Measurements from ENCODE around the gene GP5.
A peak's percentile ranks its signal among the peaks of the same experiment; 100 is the strongest.

Gene GP5

GRCh38 chr3:194397757-194398312, 1.2 kb downstream of the GP5 start:
- DNase-seq (ENCODE audit: low spot score) (no peak), FAIRE-seq (no peak)

GRCh38 chr3:194396859-194397756, 2.0 kb downstream of the GP5 start:
- FAIRE-seq, result no peak

DNA sequence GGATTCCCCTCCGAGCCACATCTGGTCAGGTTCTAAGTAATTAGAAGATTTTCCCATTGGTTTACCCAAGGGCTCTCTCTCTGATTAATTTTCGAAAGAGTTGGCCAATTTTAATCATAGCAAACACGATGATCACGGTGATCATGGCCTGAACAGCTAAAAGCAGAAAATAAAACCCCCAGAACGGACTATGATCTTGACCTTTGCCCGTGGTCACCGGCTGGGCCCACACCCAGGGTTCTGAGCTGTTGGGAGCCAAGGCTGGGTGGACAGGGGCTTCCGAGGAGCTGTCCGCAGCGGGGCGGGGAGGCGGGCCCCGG, 2.6 kb downstream of the GP5 start:
- FAIRE-seq (no peak), DNase-seq (ENCODE audit: low spot score) (no peak)

More at GRCh38 chr3:194396859-194397756, 2.0 kb downstream of the GP5 start:
- DNase-seq (ENCODE audit: low spot score), result no peak

DNA sequence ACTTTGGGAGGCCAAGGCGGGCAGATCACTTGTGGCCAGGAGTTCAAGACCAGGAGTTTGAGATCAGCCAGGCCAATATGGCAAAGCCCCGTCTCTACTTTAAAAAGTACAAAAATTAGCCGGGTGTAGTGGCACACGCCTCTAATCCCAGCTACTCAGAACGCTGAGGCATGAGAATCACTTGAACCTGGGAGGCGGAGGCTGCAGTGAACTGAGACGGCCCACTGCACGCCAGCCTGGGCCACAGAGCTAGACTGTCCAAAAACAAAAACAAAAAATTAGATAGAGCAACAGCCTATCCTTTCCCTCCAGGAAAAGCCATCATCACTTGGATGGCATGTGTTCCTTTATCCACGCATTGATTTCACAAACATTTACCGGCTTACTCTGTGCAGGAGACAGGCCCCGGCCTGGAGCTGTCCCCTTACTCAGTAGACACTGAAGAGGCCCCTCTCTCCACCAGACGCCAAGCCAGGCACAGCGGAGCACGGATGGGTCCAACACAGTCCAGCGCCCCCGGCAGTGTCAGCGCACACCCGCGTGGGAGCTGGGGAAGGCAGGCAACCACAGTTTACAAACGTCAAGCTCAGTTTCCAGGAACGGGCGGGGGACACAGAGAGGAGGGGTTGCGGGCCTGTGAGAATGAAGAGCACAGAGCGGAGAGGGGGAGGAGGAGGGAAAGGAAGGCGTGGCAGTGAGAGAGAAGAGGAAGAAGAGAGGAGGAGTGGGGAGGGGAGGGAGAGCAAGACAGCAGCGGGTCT, 3.1 kb downstream of the GP5 start:
- no peak for DNase-seq (ENCODE audit: low spot score)
- no peak for FAIRE-seq

GRCh38 chr3:194395212-194395611, 3.9 kb downstream of the GP5 start:
- no peak for DNase-seq (ENCODE audit: low spot score)
- no peak for FAIRE-seq

DNA sequence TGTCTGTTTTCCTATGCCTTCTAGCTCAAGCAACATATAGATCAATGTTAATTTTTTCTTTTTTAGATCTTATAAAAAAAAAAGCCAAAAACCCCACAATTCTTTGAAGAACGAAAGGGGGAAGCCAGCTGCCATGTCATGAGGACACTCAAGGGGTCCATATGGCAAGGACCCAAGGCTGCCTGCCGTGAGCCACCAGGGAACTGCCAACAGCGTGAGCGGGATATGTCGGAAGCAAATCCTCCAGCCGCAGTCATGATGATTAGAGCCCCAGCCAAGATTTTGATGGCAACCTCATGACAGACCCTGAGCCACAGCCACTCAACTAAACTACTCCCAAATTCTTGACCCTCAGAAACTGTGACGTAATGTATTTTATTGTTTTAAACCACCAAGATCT, 6.5 kb downstream of the GP5 start:
- no peak for FAIRE-seq
- no peak for DNase-seq (ENCODE audit: low spot score)

- DNase-seq (ENCODE audit: low spot score) (no peak), FAIRE-seq (no peak)
Observed at GRCh38 chr3:194390835-194391234, 8.2 kb downstream of the GP5 start.

- FAIRE-seq, result no peak
- no peak for DNase-seq (ENCODE audit: low spot score)
Observed at GRCh38 chr3:194389269-194389668, 9.8 kb downstream of the GP5 start.

GRCh38 chr3:194387926-194388418, 11.1 kb downstream of the GP5 start:
- no peak for DNase-seq (ENCODE audit: low spot score)
- no peak for FAIRE-seq

- DNase-seq (ENCODE audit: low spot score), result no peak
Observed at GRCh38 chr3:194387276-194387675, 11.8 kb downstream of the GP5 start.

GRCh38 chr3:194386648-194387047, 12.4 kb downstream of the GP5 start:
- FAIRE-seq (no peak), DNase-seq (ENCODE audit: low spot score) (no peak)

More at GRCh38 chr3:194387276-194387675, 11.8 kb downstream of the GP5 start:
- no peak for FAIRE-seq

GRCh38 chr3:194386066-194386465, 13.0 kb downstream of the GP5 start:
- FAIRE-seq (no peak), DNase-seq (ENCODE audit: low spot score) (no peak)

DNA sequence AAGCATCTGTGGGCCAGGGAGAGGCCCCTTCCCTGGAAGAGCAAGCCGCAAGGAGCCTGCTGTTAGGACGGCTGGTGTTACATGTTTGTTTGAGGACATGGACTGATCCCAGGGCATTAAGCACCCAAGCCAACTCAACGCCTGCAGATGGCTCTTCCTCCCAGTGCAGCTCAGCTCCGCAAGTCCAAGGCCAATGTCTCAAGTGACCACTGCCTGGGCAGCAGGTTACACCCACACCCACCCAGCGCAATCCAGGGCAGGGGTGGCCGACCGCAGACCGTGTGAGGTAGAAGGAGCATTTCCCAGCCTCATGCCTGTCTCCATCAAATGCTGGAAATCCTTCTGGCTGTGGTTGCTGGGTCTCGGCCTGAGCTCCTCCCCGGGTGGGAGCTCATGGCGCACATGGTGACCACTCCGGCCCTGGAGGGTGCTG, 14.5 kb downstream of the GP5 start:
- FAIRE-seq, result no peak

DNA sequence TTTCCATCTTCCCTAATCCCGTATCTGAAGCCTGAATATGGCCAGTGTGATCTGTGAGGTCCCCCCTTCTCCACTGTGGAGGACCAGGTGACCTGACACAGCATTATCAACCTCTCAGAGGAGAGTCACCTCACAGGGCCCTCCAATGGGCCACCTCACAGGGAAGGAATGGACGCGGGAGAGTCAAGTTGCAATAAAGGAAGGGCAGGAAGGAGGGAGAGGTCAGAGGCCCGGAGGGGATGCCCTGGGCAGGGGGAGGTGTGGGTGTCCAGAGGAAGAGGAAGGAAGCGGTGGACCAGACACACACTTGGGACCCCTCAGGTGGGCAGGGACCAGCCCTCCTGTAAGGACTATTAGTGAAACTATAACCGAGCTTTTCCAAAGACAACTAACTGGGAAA, 14.9 kb downstream of the GP5 start:
- FAIRE-seq, result no peak

More for the DNA sequence above, 14.5 kb downstream of the GP5 start:
- DNase-seq (ENCODE audit: low spot score), result no peak

DNA sequence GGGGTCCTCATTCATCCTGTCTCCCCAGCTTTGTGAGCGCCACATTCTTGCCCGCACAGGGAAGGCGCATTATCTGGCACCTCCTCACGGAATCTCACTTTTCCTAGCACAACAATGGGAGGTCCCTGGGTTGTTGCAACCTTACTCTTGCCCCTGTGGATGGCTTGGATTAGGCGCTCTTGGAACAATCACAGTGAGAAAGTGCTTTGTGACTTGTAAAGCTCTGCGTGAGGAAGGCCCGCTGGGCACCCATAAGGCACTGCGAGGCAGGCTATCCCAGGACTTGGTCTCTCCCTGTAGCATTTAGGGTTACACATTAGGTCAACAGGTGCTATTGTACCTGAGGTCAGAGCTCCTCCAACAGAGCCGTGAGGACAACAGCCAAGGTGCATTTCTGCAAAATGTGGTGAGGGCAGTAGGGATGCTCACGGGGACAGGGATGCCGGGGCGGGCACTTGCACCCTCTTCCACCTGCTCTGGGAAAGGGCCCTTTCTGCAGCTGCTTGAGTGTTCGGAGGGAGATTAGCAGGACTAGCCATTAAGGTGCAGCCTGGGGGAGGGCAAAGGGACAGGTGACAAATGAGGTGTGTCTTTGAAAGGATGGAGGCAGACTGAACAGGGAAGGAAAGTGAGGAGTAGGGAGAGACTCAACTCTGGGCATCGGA, 15.7 kb downstream of the GP5 start:
- peak; percentile 9 for FAIRE-seq
- DNase-seq (ENCODE audit: low spot score), result no peak

More for the DNA sequence above, 14.9 kb downstream of the GP5 start:
- DNase-seq (ENCODE audit: low spot score), result no peak

GRCh38 chr3:194382892-194383223, 16.2 kb downstream of the GP5 start:
- no peak for FAIRE-seq
- no peak for DNase-seq (ENCODE audit: low spot score)

GRCh38 chr3:194382196-194382891, 16.7 kb downstream of the GP5 start:
- DNase-seq (ENCODE audit: low spot score), result no peak
- FAIRE-seq, result no peak

- DNase-seq (ENCODE audit: low spot score) (peak; percentile 35), FAIRE-seq (no peak)
Observed at GRCh38 chr3:194381460-194381875, 17.6 kb downstream of the GP5 start.

- DNase-seq (ENCODE audit: low spot score) (no peak), FAIRE-seq (peak; percentile 56)
Observed at GRCh38 chr3:194380326-194380725, 18.7 kb downstream of the GP5 start.

DNA sequence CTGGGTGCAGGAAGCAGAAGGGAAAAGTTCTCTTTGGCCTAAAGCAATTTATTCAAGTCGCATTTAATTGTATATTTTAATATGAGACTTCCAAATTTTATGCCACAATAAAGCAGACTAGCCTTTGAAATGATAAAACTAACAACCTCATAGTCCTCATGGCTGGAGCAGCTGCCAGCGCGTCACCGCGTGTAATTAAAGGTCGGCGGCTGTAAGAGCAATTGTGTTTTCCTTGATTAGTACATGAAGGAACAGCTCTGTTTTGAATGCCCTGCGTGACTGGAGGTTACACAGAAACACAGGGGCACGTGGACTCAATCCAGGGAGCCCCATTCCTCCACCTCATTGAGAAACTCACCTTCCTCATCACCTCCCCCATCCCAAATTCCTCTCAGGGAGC, 19.4 kb downstream of the GP5 start:
- FAIRE-seq, result no peak
- DNase-seq (ENCODE audit: low spot score), result no peak

- no peak for FAIRE-seq
- no peak for DNase-seq (ENCODE audit: low spot score)
Observed at GRCh38 chr3:194379231-194379630, 19.8 kb downstream of the GP5 start.
